MM.1S (cell line): Measurements from ENCODE around the gene APOA4.

Experiments used
- DNase-seq: peaks from one replicate; pipeline ENCODE4 v3.0.0-alpha.2; 2015
- H2AFZ ChIP-seq: fragments of 300-600 bp; sonication (generic); 2 replicates; pipeline ENCODE4 v1.6.0; 2016; ENCODE audit warnings: antibody characterized with exemption, low read length
- H3F3A ChIP-seq: fragments of 300-600 bp; sonication (generic); 2 replicates; pipeline ENCODE4 v1.6.1; 2016; ENCODE audit warnings: mild to moderate bottlenecking, antibody characterized with exemption, low read length, moderate library complexity, mixed read lengths; ENCODE audit not compliant: insufficient read depth
- H3K27ac ChIP-seq: fragments of 300-600 bp; sonication (generic); 2 replicates; pipeline ENCODE4 v1.5.1; 2016; ENCODE audit warnings: mild to moderate bottlenecking, low read length
- H3K27me3 ChIP-seq: fragments of 300-600 bp; sonication (generic); replicated peaks from 2 replicates; pipeline ENCODE4 v1.6.0; 2016; ENCODE audit warnings: low read length; ENCODE audit not compliant: insufficient read depth
- H3K36me3 ChIP-seq: fragments of 300-600 bp; sonication (generic); replicated peaks from 2 replicates; pipeline ENCODE4 v1.6.1; 2016; ENCODE audit warnings: mild to moderate bottlenecking, low read length, mixed read lengths; ENCODE audit not compliant: insufficient read depth
- H3K4me1 ChIP-seq: fragments of 300-600 bp; sonication (generic); 2 replicates; pipeline ENCODE4 v1.6.1; 2016; ENCODE audit warnings: low read length, mixed read lengths
- H3K4me2 ChIP-seq: fragments of 300-600 bp; sonication (generic); 2 replicates; pipeline ENCODE4 v1.6.0; 2016; ENCODE audit warnings: low read depth, low read length
- H3K4me3 ChIP-seq: fragments of 300-600 bp; sonication (generic); 2 replicates; pipeline ENCODE4 v1.5.1; 2016; ENCODE audit warnings: low read length, mixed read lengths
- H3K79me2 ChIP-seq: fragments of 300-600 bp; sonication (generic); 2 replicates; pipeline ENCODE4 v1.6.1; 2016; ENCODE audit warnings: mixed run types, low read length, mixed read lengths
- H3K9ac ChIP-seq: fragments of 300-600 bp; sonication (generic); 2 replicates; pipeline ENCODE4 v1.6.1; 2016; ENCODE audit warnings: low read length, mixed read lengths
- H3K9me2 ChIP-seq: fragments of 300-600 bp; sonication (generic); replicated peaks from 2 replicates; pipeline ENCODE4 v1.6.1; 2016; ENCODE audit warnings: mild to moderate bottlenecking, low read length, mixed read lengths; ENCODE audit not compliant: insufficient read depth
- H3K9me3 ChIP-seq: fragments of 300-600 bp; sonication (generic); replicated peaks from 2 replicates; pipeline ENCODE4 v1.6.1; 2016; ENCODE audit warnings: mild to moderate bottlenecking, low read length, mixed read lengths; ENCODE audit not compliant: insufficient read depth
- H4K20me1 ChIP-seq: fragments of 300-600 bp; sonication (generic); 2 replicates; pipeline ENCODE4 v1.6.1; 2016; ENCODE audit warnings: mild to moderate bottlenecking, low read length, moderate library complexity, mixed read lengths; ENCODE audit not compliant: insufficient read depth
- EZH2 ChIP-seq: fragments of 300-600 bp; sonication (generic); optimal IDR thresholded peaks from 2 replicates; pipeline ENCODE3; 2017; ENCODE audit warnings: low read depth, mild to moderate bottlenecking, antibody characterized with exemption, low read length, mixed read lengths
- EZH2phosphoT487 ChIP-seq: fragments of 300-600 bp; sonication (generic); IDR thresholded peaks from 2 replicates; pipeline ENCODE4 v1.6.1; 2018; ENCODE audit warnings: antibody characterized with exemption, low read length
- TF ChIP-seq, protein P1 (sequence below): fragments of 300-600 bp; sonication (generic); IDR thresholded peaks from 2 replicates; pipeline ENCODE4 v1.5.1; 2016; ENCODE audit warnings: antibody characterized with exemption, low read length, mixed read lengths

The APOA4 gene

DNA sequence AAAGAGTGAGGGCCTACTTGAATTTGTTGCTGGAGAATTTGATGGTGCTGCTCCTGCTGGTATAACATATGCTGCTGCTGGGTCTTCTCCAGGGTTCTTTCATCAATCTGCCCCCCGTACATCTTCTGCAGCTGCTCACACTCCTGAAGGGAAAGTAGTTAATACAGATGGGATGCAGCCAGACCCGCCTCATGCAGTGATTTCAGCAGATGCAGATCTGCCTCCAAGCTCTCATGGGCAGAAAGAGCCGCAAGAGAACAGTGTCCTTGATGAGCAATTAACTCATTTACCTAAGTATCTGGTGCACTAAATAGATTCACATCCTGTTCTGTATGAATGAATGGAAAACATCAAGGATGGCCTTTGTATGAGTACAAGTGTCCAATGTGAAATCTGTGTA, 39.1 kb upstream of the APOA4 start:
- no peaks in the 10 kb centered on the region for H3K79me2 ChIP-seq
- no peak overlapping the region for H3K27ac ChIP-seq
- H3K4me1 ChIP-seq, result no peaks in the 10 kb centered on the region
- no peaks in the 10 kb centered on the region for H3F3A ChIP-seq
- H4K20me1 ChIP-seq, result no peaks in the 10 kb centered on the region
- H3K9me2 ChIP-seq, result no peaks in the 10 kb centered on the region
- H3K4me3 ChIP-seq, result no peak overlapping the region
- DNase-seq, result no peak
- no peak overlapping the region for H2AFZ ChIP-seq
- no peak overlapping the region for H3K4me2 ChIP-seq
- H3K9ac ChIP-seq, result no peak overlapping the region
- H3K27me3 ChIP-seq, result no peaks in the 10 kb centered on the region
- TF ChIP-seq, protein P1, sequence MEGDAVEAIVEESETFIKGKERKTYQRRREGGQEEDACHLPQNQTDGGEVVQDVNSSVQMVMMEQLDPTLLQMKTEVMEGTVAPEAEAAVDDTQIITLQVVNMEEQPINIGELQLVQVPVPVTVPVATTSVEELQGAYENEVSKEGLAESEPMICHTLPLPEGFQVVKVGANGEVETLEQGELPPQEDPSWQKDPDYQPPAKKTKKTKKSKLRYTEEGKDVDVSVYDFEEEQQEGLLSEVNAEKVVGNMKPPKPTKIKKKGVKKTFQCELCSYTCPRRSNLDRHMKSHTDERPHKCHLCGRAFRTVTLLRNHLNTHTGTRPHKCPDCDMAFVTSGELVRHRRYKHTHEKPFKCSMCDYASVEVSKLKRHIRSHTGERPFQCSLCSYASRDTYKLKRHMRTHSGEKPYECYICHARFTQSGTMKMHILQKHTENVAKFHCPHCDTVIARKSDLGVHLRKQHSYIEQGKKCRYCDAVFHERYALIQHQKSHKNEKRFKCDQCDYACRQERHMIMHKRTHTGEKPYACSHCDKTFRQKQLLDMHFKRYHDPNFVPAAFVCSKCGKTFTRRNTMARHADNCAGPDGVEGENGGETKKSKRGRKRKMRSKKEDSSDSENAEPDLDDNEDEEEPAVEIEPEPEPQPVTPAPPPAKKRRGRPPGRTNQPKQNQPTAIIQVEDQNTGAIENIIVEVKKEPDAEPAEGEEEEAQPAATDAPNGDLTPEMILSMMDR, result no peak
- TF ChIP-seq EZH2 (no peak), EZH2phosphoT487 (no peak)
- H3K36me3 ChIP-seq, result 0 out of 2 replicates have a peak, but pooled peaks cover 12% of the 10 kb centered on the region
- no peaks in the 10 kb centered on the region for H3K9me3 ChIP-seq

DNA sequence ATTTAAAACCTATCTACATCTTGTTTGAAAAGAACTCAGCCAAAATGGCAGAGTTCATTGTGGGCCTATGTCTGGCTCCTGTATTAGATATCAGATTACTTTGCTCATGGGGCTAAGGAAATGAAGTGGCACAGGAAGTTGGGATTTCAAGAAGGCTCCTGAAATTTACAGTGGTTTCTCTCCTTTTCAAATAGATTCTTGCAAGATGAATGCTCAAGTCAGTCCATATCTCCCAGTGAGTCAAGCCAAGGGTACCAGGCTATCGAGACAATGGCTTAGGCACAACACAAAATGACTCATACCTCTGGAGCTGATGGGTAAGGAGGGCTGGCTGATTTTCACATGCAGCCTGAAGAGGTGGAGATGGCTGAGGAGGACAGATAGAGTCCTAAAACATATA, 38.4 kb upstream of the APOA4 start:
- no peaks in the 10 kb centered on the region for H3K4me1 ChIP-seq
- H3K4me3 ChIP-seq, result no peak overlapping the region
- no peaks in the 10 kb centered on the region for H3K9me2 ChIP-seq
- no peak overlapping the region for H3K9ac ChIP-seq
- no peaks in the 10 kb centered on the region for H4K20me1 ChIP-seq
- H3F3A ChIP-seq, result no peaks in the 10 kb centered on the region
- H3K27me3 ChIP-seq, result no peaks in the 10 kb centered on the region
- peaks cover 8% of the 10 kb centered on the region; the same call in 1 of the 2 replicates for H3K36me3 ChIP-seq
- TF ChIP-seq, protein P1, result no peak
- no peak overlapping the region for H3K27ac ChIP-seq
- no peak overlapping the region for H3K4me2 ChIP-seq
- H2AFZ ChIP-seq, result no peak overlapping the region
- no peak for DNase-seq
- H3K9me3 ChIP-seq, result no peaks in the 10 kb centered on the region
- H3K79me2 ChIP-seq, result no peaks in the 10 kb centered on the region

DNA sequence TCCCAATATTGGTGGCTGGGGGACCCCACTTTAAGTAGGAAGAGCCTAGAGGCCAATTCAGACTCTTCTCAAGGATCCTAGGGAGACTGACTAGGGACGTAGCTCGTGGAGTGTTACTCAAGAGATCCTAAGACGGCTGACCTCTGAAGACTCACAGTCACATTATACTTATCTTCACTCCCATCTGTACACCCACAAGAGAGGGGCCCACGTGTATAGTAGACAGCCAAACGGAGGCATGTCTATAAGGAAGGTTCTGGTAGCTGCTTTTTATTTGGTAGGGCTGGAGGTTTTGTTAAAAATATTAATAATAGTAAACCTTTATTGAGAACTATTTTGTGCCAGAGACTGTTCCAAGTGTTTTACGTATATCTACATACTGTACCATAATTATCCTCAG, 37.2 kb upstream of the APOA4 start:
- H3K4me3 ChIP-seq, result no peak overlapping the region
- peaks cover 8% of the 10 kb centered on the region; the same call in 1 of the 2 replicates for H3K36me3 ChIP-seq
- H3K79me2 ChIP-seq, result no peaks in the 10 kb centered on the region
- no peak overlapping the region for H3K4me2 ChIP-seq
- TF ChIP-seq EZH2 (no peak), EZH2phosphoT487 (no peak)
- TF ChIP-seq, protein P1, result no peak
- no peak overlapping the region for H2AFZ ChIP-seq
- no peaks in the 10 kb centered on the region for H4K20me1 ChIP-seq
- no peak overlapping the region for H3K9ac ChIP-seq
- H3K9me3 ChIP-seq, result no peaks in the 10 kb centered on the region
- no peaks in the 10 kb centered on the region for H3K27me3 ChIP-seq
- no peaks in the 10 kb centered on the region for H3F3A ChIP-seq
- no peak overlapping the region for H3K27ac ChIP-seq
- peaks cover under 1% of the 10 kb centered on the region; the same call in 1 of the 2 replicates for H3K4me1 ChIP-seq
- H3K9me2 ChIP-seq, result no peaks in the 10 kb centered on the region
- no peak for DNase-seq
